Endodermal cell (in vitro differentiated cells): Measurements from ENCODE around the gene GDPD2. TPM values are rescaled to one million over a fixed set of nuclear protein-coding genes. Genes with fewer than 3 reads are reported as not detected.

Source experiments
- DNase-seq: peaks from one replicate; pipeline ENCODE4 v3.0.0-alpha.2; 2017
- H3K27ac ChIP-seq: 2 replicates; pipeline ENCODE4 v1.5.1; 2013; ENCODE audit warnings: mild to moderate bottlenecking, low read depth, low read length, moderate library complexity
- H3K27me3 ChIP-seq: 2 replicates; pipeline ENCODE4 v1.6.1; 2013; ENCODE audit warnings: mild to moderate bottlenecking, low read length, moderate library complexity; ENCODE audit not compliant: insufficient read depth, control insufficient read depth, poor library complexity, severe bottlenecking
- H3K36me3 ChIP-seq: 2 replicates; pipeline ENCODE4 v1.7.0; 2013; ENCODE audit warnings: mild to moderate bottlenecking, low read length, moderate library complexity; ENCODE audit not compliant: control insufficient read depth, insufficient read depth
- H3K4me1 ChIP-seq: one replicate; pipeline ENCODE4 v1.7.0; 2013; ENCODE audit warnings: low read length; ENCODE audit not compliant: control insufficient read depth, insufficient read depth
- H3K4me3 ChIP-seq: 2 replicates; pipeline ENCODE4 v1.5.1; 2013; ENCODE audit warnings: mild to moderate bottlenecking, low read length, moderate library complexity
- H3K9ac ChIP-seq: 2 replicates; pipeline ENCODE4 v1.6.1; 2013; ENCODE audit warnings: mild to moderate bottlenecking, low read length, moderate library complexity; ENCODE audit not compliant: poor library complexity, severe bottlenecking; ENCODE audit errors: extremely low read depth
- H3K9me3 ChIP-seq: 2 replicates; pipeline ENCODE4 v1.6.1; 2013; ENCODE audit warnings: mild to moderate bottlenecking, low read length, moderate library complexity; ENCODE audit not compliant: control insufficient read depth
- H3K27ac Mint-ChIP-seq: 2 replicates; pipeline ENCODE4 v1.8.0; 2020; ENCODE audit warnings: mixed read lengths
- H3K27me3 Mint-ChIP-seq: 2 replicates; pipeline ENCODE4 v1.8.0; 2021; ENCODE audit warnings: mild to moderate bottlenecking, mixed read lengths; ENCODE audit not compliant: insufficient read depth
- H3K36me3 Mint-ChIP-seq: 2 replicates; pipeline ENCODE4 v1.8.0; 2020; ENCODE audit warnings: low read depth, mixed read lengths
- H3K4me1 Mint-ChIP-seq: 2 replicates; pipeline ENCODE4 v1.8.0; 2020; ENCODE audit warnings: mixed read lengths
- H3K4me3 Mint-ChIP-seq: 2 replicates; pipeline ENCODE4 v1.8.0; 2020; ENCODE audit warnings: mild to moderate bottlenecking, moderate library complexity, mixed read lengths
- H3K9me3 Mint-ChIP-seq: 2 replicates; pipeline ENCODE4 v1.8.0; 2020; ENCODE audit warnings: mild to moderate bottlenecking, mixed read lengths
- WGBS, 2 experiments: methylation state at CpG; one replicate each; pipeline versions ENCODE4 v1.1.5 to v1.1.7; 2013; ENCODE audit warnings: missing lambda C conversion rate in 2 of 2, mixed read lengths in 1 of 2; ENCODE audit not compliant: insufficient coverage in 1 of 2, insufficient read length in 1 of 2; 5-methylcytosine and 5-hydroxymethylcytosine counted together
- total RNA-seq, 2 donors: library from RNA; stranded (reverse); fragmentation: NEBNext Ultra II Directional in 1 of 2; extraction: Animal tissue kit (Norgen Biotek cat#: 25700) in 1 of 2; gene quantifications; 2 replicates in 1 of 2; 3 replicates in 1 of 2; pipeline ENCODE4 v1.2.1, GENCODE V29; 2021
- TF ChIP-seq, protein P1 (sequence below): fragments of 200-600 bp; sonication (generic); conservative IDR thresholded peaks from 2 replicates; pipeline ENCODE4 v1.5.0; 2021; ENCODE audit warnings: antibody characterized with exemption, mild to moderate bottlenecking

The GDPD2 gene
- total RNA-seq, 2 donors from 2014 or later, result 0.55 to 1.5 TPM

DNA sequence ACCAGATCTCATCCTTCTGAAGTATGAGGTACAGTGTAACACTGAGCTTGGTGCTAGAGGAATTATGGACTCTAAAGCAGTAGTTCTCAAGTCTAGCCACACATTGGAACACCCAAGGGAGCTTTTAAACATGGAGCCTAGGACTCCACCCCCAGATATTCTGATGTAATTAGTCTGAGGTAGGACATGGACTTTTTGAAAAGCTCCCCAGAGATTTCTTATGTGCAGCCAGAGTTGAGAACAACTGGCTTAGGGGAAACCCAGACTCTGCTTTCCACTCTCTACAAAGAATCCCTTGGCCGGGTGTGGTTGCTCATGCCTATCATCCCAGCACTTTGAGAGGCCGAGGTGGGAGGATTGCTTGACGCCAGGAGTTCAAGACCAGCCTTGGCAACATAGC lies 11.6 kb upstream of the GDPD2 start:
- peaks cover 11% of the 10 kb centered on the region for H3K36me3 ChIP-seq
- Mint-ChIP-seq H3K4me3 (no peak overlapping the region), H3K27ac (no peak overlapping the region), H3K27me3 (no peaks in the 10 kb centered on the region), H3K36me3 (peaks cover 23% of the 10 kb centered on the region), H3K9me3 (peaks cover 36% of the 10 kb centered on the region), H3K4me1 (no peaks in the 10 kb centered on the region)
- no peak overlapping the region for H3K4me3 ChIP-seq
- DNase-seq, result no peak
- H3K9ac ChIP-seq, result no peak overlapping the region
- WGBS, 2 experiments, result 97% methylated on average over 2 of the region's 3 CpGs; no CpG with 5 or more reads in 1 of the 2 experiments
- H3K27me3 ChIP-seq, result no peaks in the 10 kb centered on the region
- no peaks in the 10 kb centered on the region for H3K4me1 ChIP-seq
- no peaks in the 10 kb centered on the region for H3K9me3 ChIP-seq
- TF ChIP-seq, protein P1, sequence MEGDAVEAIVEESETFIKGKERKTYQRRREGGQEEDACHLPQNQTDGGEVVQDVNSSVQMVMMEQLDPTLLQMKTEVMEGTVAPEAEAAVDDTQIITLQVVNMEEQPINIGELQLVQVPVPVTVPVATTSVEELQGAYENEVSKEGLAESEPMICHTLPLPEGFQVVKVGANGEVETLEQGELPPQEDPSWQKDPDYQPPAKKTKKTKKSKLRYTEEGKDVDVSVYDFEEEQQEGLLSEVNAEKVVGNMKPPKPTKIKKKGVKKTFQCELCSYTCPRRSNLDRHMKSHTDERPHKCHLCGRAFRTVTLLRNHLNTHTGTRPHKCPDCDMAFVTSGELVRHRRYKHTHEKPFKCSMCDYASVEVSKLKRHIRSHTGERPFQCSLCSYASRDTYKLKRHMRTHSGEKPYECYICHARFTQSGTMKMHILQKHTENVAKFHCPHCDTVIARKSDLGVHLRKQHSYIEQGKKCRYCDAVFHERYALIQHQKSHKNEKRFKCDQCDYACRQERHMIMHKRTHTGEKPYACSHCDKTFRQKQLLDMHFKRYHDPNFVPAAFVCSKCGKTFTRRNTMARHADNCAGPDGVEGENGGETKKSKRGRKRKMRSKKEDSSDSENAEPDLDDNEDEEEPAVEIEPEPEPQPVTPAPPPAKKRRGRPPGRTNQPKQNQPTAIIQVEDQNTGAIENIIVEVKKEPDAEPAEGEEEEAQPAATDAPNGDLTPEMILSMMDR, result no peak
- H3K27ac ChIP-seq, result no peak overlapping the region

- no peak overlapping the region for H3K4me3 Mint-ChIP-seq
- no peaks in the 10 kb centered on the region for H3K27me3 ChIP-seq
- peaks cover 20% of the 10 kb centered on the region for H3K36me3 Mint-ChIP-seq
- H3K4me1 Mint-ChIP-seq, result peaks cover 9% of the 10 kb centered on the region
- peaks cover 11% of the 10 kb centered on the region for H3K36me3 ChIP-seq
- TF ChIP-seq, protein P1, result no peak
- DNase-seq, result peak; percentile 67
- H3K9ac ChIP-seq, result no peak overlapping the region
- H3K9me3 ChIP-seq, result no peaks in the 10 kb centered on the region
- WGBS, 2 experiments, result 30% methylated on average over 2 of the region's 2 CpGs; no CpG with 5 or more reads in 1 of the 2 experiments
- peaks cover 3% of the 10 kb centered on the region for H3K27me3 Mint-ChIP-seq
- peak overlapping the region; percentile 60 for H3K27ac ChIP-seq
- peaks cover 2% of the 10 kb centered on the region for H3K4me1 ChIP-seq
- H3K9me3 Mint-ChIP-seq, result peaks cover 45% of the 10 kb centered on the region
- peak overlapping the region; percentile 71 for H3K27ac Mint-ChIP-seq
- H3K4me3 ChIP-seq, result no peak overlapping the region
Measured at GRCh38 chrX:70421618-70422017, 1.5 kb upstream of the GDPD2 start.

GRCh38 chrX:70423936-70424675 lies 992 bp downstream of the GDPD2 start:
- peaks cover 3% of the 10 kb centered on the region for H3K27me3 Mint-ChIP-seq
- H3K4me3 Mint-ChIP-seq, result peak overlapping the region; percentile 39
- 68% methylated on average over 9 of the region's 10 CpGs; no CpG with 5 or more reads in 1 of the 2 experiments for WGBS, 2 experiments
- no peaks in the 10 kb centered on the region for H3K27me3 ChIP-seq
- H3K4me1 Mint-ChIP-seq, result peaks cover 9% of the 10 kb centered on the region
- peaks cover 8% of the 10 kb centered on the region for H3K36me3 ChIP-seq
- peaks cover 2% of the 10 kb centered on the region for H3K4me1 ChIP-seq
- H3K36me3 Mint-ChIP-seq, result peaks cover 15% of the 10 kb centered on the region
- DNase-seq, result no peak
- peaks cover 46% of the 10 kb centered on the region for H3K9me3 Mint-ChIP-seq
- TF ChIP-seq, protein P1, result no peak
- H3K9ac ChIP-seq, result no peak overlapping the region
- H3K27ac ChIP-seq, result no peak overlapping the region
- no peak overlapping the region for H3K4me3 ChIP-seq
- H3K27ac Mint-ChIP-seq, result no peak overlapping the region
- H3K9me3 ChIP-seq, result no peaks in the 10 kb centered on the region
